H1 (cell line): ENCODE measurements around the gene TFF2. TPM values are rescaled to one million over a fixed set of nuclear protein-coding genes. Genes with fewer than 3 reads are reported as not detected.

Source experiments
- CTCF ChIA-PET: fragments of 300-600 bp; sonication (Branson Sonifier 250); formaldehyde crosslinking; loops from one replicate; lab custom pipeline; 2021; ENCODE audit not compliant: partially characterized antibody; lab: Charles Lee
- POLR2A ChIA-PET: fragments of 300-600 bp; sonication (Branson Sonifier 250); formaldehyde crosslinking; loops from one replicate; lab custom pipeline; 2021; ENCODE audit warnings: inconsistent platforms; ENCODE audit not compliant: partially characterized antibody; lab: Charles Lee
- DNase-seq, 2 experiments: peaks; one replicate each; pipeline versions ENCODE4 v3.0.0 to v3.0.0-alpha.2; 2010 to 2022; ENCODE audit warnings: low spot score in 2 of 2, low read depth in 1 of 2, mixed read lengths in 1 of 2
- FAIRE-seq: peaks from 2 replicates; lab custom pipeline; 2011; peaks lifted over from hg19 to GRCh38; lab: Jason Lieb, UNC
- H2AFZ ChIP-seq: 2 replicates; pipeline ENCODE4 v1.8.1; 2012; ENCODE audit warnings: low read length, inconsistent platforms
- H2AK5ac ChIP-seq: 2 replicates; pipeline ENCODE4 v1.6.1; 2013; ENCODE audit warnings: low read depth, low read length
- H2BK120ac ChIP-seq: replicated peaks from 2 replicates; pipeline ENCODE3; 2013; ENCODE audit warnings: low read depth, low read length, inconsistent platforms
- H2BK12ac ChIP-seq: 2 replicates; pipeline ENCODE4 v1.6.1; 2013; ENCODE audit warnings: low read depth, low read length
- H2BK15ac ChIP-seq: 2 replicates; pipeline ENCODE4 v1.6.1; 2013; ENCODE audit warnings: low read length
- H2BK20ac ChIP-seq: 2 replicates; pipeline ENCODE4 v1.6.1; 2013; ENCODE audit warnings: low read length
- H2BK5ac ChIP-seq: 2 replicates; pipeline ENCODE4 v1.6.1; 2013; ENCODE audit warnings: low read depth, low read length
- H3K14ac ChIP-seq: 2 replicates; pipeline ENCODE4 v1.6.1; 2013; ENCODE audit warnings: inconsistent platforms; ENCODE audit not compliant: insufficient read length
- H3K18ac ChIP-seq: 2 replicates; pipeline ENCODE4 v1.6.1; 2013; ENCODE audit warnings: low read length; ENCODE audit errors: extremely low read depth
- H3K23ac ChIP-seq: 2 replicates; pipeline ENCODE4 v1.6.1; 2013; ENCODE audit warnings: inconsistent platforms; ENCODE audit not compliant: insufficient read length
- H3K23me2 ChIP-seq: 2 replicates; pipeline ENCODE4 v1.6.1; 2013; ENCODE audit warnings: low read depth, low read length
- H3K27ac ChIP-seq: 2 replicates; pipeline ENCODE4 v1.6.1; 2011; ENCODE audit warnings: low read depth, low read length, inconsistent platforms
- H3K27me3 ChIP-seq, 4 experiments: replicated peaks in 1 of 4; 1 replicate in 1 of 4; 2 replicates in 3 of 4; pipeline versions ENCODE4 v1.6.1 to v1.8.1; 2011 to 2013; ENCODE audit warnings: low read length in 3 of 4, mild to moderate bottlenecking in 3 of 4, inconsistent platforms in 2 of 4, mixed read lengths in 2 of 4, moderate library complexity in 1 of 4; ENCODE audit not compliant: control insufficient read depth in 3 of 4, insufficient read depth in 3 of 4; ENCODE audit errors: extremely low read depth in 1 of 4
- H3K36me3 ChIP-seq, 4 experiments: 2 replicates each; pipeline versions ENCODE4 v1.6.1 to v1.8.1; 2011 to 2013; ENCODE audit warnings: mild to moderate bottlenecking in 4 of 4, low read length in 3 of 4, moderate library complexity in 2 of 4, control low read depth in 1 of 4, inconsistent platforms in 1 of 4; ENCODE audit not compliant: insufficient read depth in 4 of 4, control insufficient read depth in 2 of 4
- H3K4ac ChIP-seq: replicated peaks from 2 replicates; pipeline ENCODE3; 2013; ENCODE audit warnings: low read length, low read depth, mixed read lengths, inconsistent platforms; ENCODE audit not compliant: insufficient read length
- H3K4me1 ChIP-seq, 4 experiments: replicated peaks in 1 of 4; 1 replicate in 1 of 4; 2 replicates in 3 of 4; pipeline versions ENCODE4 v1.6.1 to v1.8.1; 2011 to 2013; ENCODE audit warnings: low read length in 3 of 4, inconsistent platforms in 2 of 4, mixed read lengths in 1 of 4; ENCODE audit not compliant: insufficient read depth in 4 of 4, control insufficient read depth in 3 of 4
- H3K4me2 ChIP-seq, 2 experiments: 2 replicates each; pipeline versions ENCODE4 v1.6.1 to v1.8.1; 2011 to 2013; ENCODE audit warnings: low read depth in 2 of 2, low read length in 2 of 2, control low read depth in 1 of 2, inconsistent platforms in 1 of 2, mild to moderate bottlenecking in 1 of 2; ENCODE audit not compliant: insufficient read depth in 1 of 2
- H3K4me3 ChIP-seq, 4 experiments: fragments of 200-600, 300-600 bp in 1 of 4; sonication (generic), shearing (Covaris generic), sonication (Bioruptor Twin) in 1 of 4; 2 replicates each; pipeline versions ENCODE4 v1.5.1 to v1.8.1; 2011 to 2016; ENCODE audit warnings: low read length in 4 of 4, low read depth in 3 of 4, control low read depth in 2 of 4, inconsistent platforms in 2 of 4, mild to moderate bottlenecking in 2 of 4, mixed read lengths in 1 of 4, moderate library complexity in 1 of 4; ENCODE audit not compliant: insufficient read depth in 2 of 4; ENCODE audit errors: extremely low read depth in 1 of 4
- H3K56ac ChIP-seq: replicated peaks from 2 replicates; pipeline ENCODE3; 2013; ENCODE audit warnings: low read depth, mild to moderate bottlenecking, mixed read lengths, low read length, inconsistent platforms; ENCODE audit not compliant: insufficient read length
- H3K79me1 ChIP-seq: 2 replicates; pipeline ENCODE4 v1.6.1; 2013; ENCODE audit warnings: low read depth, low read length, control low read depth
- H3K79me2 ChIP-seq, 2 experiments: 2 replicates each; pipeline versions ENCODE4 v1.6.1 to v1.8.1; 2012 to 2013; ENCODE audit warnings: low read length in 2 of 2, mild to moderate bottlenecking in 2 of 2, inconsistent platforms in 1 of 2; ENCODE audit not compliant: insufficient read depth in 2 of 2, control insufficient read depth in 1 of 2
- H3K9ac ChIP-seq, 4 experiments: replicated peaks in 1 of 4; 1 replicate in 1 of 4; 2 replicates in 3 of 4; pipeline versions ENCODE4 v1.6.1 to v1.8.1; 2011 to 2013; ENCODE audit warnings: low read depth in 3 of 4, low read length in 3 of 4, control low read depth in 2 of 4, mild to moderate bottlenecking in 2 of 4, moderate library complexity in 2 of 4, inconsistent platforms in 1 of 4; ENCODE audit errors: extremely low read depth in 1 of 4
- H3K9me3 ChIP-seq, 2 experiments: 2 replicates each; pipeline versions ENCODE4 v1.6.1 to v1.8.1; 2012 to 2013; ENCODE audit warnings: mild to moderate bottlenecking in 2 of 2, moderate library complexity in 2 of 2, control low read depth in 1 of 2, inconsistent platforms in 1 of 2, low read depth in 1 of 2, low read length in 1 of 2, mixed read lengths in 1 of 2; ENCODE audit not compliant: insufficient read depth in 2 of 2
- H4K20me1 ChIP-seq, 2 experiments: replicated peaks in 1 of 2; 2 replicates each; pipeline versions ENCODE3 to v1.8.1; 2011 to 2013; ENCODE audit warnings: inconsistent platforms in 2 of 2, low read length in 2 of 2, mild to moderate bottlenecking in 1 of 2; ENCODE audit not compliant: insufficient read depth in 2 of 2, control insufficient read depth in 1 of 2
- H4K5ac ChIP-seq: 2 replicates; pipeline ENCODE4 v1.6.1; 2013; ENCODE audit warnings: low read length, low read depth, mixed read lengths, inconsistent platforms; ENCODE audit not compliant: insufficient read length
- H4K8ac ChIP-seq: 2 replicates; pipeline ENCODE4 v1.8.0; 2013; ENCODE audit warnings: mild to moderate bottlenecking, moderate library complexity, low read length, inconsistent platforms; ENCODE audit not compliant: insufficient read depth; ENCODE audit errors: extremely low read depth
- H4K91ac ChIP-seq: replicated peaks from 2 replicates; pipeline ENCODE3; 2013; ENCODE audit warnings: low read length, mixed read lengths, inconsistent platforms; ENCODE audit not compliant: insufficient read length
- CREB1 ChIP-seq: IDR thresholded peaks from 2 replicates; pipeline ENCODE4 v1.6.1; 2012; ENCODE audit warnings: inconsistent platforms
- CTCF ChIP-seq, 3 experiments: IDR thresholded peaks; 1 replicate in 2 of 3; 2 replicates in 1 of 3; pipeline versions ENCODE4 v1.5.1 to v1.6.1; 2011; ENCODE audit warnings: low read length in 3 of 3, mild to moderate bottlenecking in 3 of 3, inconsistent platforms in 2 of 3, low read depth in 1 of 3, moderate library complexity in 1 of 3; ENCODE audit not compliant: insufficient read depth in 1 of 3; ENCODE audit errors: control extremely low read depth in 1 of 3
- RAD21 ChIP-seq, 2 experiments: IDR thresholded peaks in 1 of 2; conservative IDR thresholded peaks in 1 of 2; 2 replicates each; pipeline ENCODE4 v1.6.1; 2011; ENCODE audit warnings: low read depth in 2 of 2, low read length in 2 of 2, improper control_type of control experiment in 1 of 2, inconsistent platforms in 1 of 2, mild to moderate bottlenecking in 1 of 2, moderate library complexity in 1 of 2
- RNF2 ChIP-seq: fragments of 200-900, 300-1000 bp; sonication (generic); IDR thresholded peaks from 2 replicates; pipeline ENCODE4 v1.7.1; 2016; ENCODE audit warnings: borderline replicate concordance, low read depth, mild to moderate bottlenecking, antibody characterized with exemption, low read length; ENCODE audit not compliant: poor library complexity, severe bottlenecking; ENCODE audit errors: missing control alignments
- SUZ12 ChIP-seq: fragments of 200-600 bp; sonication (generic); IDR thresholded peaks from 2 replicates; pipeline ENCODE4 v1.6.1; 2012; ENCODE audit warnings: mild to moderate bottlenecking, inconsistent platforms, low read length, moderate library complexity, mixed read lengths
- TBP ChIP-seq: IDR thresholded peaks from 2 replicates; pipeline ENCODE4 v1.6.1; 2011; ENCODE audit warnings: low read depth, low read length, improper control_type of control experiment
- TCF12 ChIP-seq: IDR thresholded peaks from 2 replicates; pipeline ENCODE4 v1.6.1; 2011; ENCODE audit warnings: low read depth, mild to moderate bottlenecking, low read length
- TEAD4 ChIP-seq: IDR thresholded peaks from 2 replicates; pipeline ENCODE4 v1.6.1; 2012; ENCODE audit warnings: low read depth, low read length, inconsistent platforms, mixed read lengths
- WGBS, 2 experiments: shearing (Covaris generic) in 1 of 2; methylation state at CpG; one replicate each; pipeline versions ENCODE4 v1.1.6 to v1.1.7; 2013 to 2015; ENCODE audit warnings: low lambda C conversion rate in 2 of 2, mixed read lengths in 2 of 2, inconsistent platforms in 1 of 2, low coverage in 1 of 2, missing lambda C conversion rate in 1 of 2; ENCODE audit not compliant: insufficient replicate concordance in 2 of 2, insufficient coverage in 1 of 2, insufficient read length in 1 of 2; ENCODE audit errors: extremely low coverage in 1 of 2, missing lambda C conversion rate in 1 of 2; 5-methylcytosine and 5-hydroxymethylcytosine counted together
- polyA plus RNA-seq, 7 experiments: library from polyadenylated mRNA; depleted of rRNA in 3 of 7; stranded (reverse) in 5 of 7; unstranded in 2 of 7; fragments of >200 nt in 5 of 7; fragments of 200-250 nt in 2 of 7; gene quantifications; 1 replicate in 5 of 7; 2 replicates in 1 of 7; 4 replicates in 1 of 7; pipeline versions ENCODE4 v1.2.1 to v1.2.3, GENCODE V29; 2011 to 2013; ENCODE audit warnings: missing spikeins in 2 of 7, mixed read lengths in 2 of 7
- total RNA-seq: library from RNA; stranded (reverse); fragmentation: NEBNext Ultra II Directional; extraction: Animal tissue kit (Norgen Biotek cat#: 25700); gene quantifications from 2 replicates; pipeline ENCODE4 v1.2.1, GENCODE V29; 2021
- TF ChIP-seq, protein P1 (sequence below): IDR thresholded peaks from 2 replicates; pipeline ENCODE4 v1.6.1; 2012; ENCODE audit warnings: inconsistent platforms

TFF2 gene
- total and polyA plus RNA-seq, 2 of the 8 experiments (the other 6 are each of a cell fraction or from before 2014, with no cell fraction given), result not detected

- no peak for FAIRE-seq
- H3K4me2 ChIP-seq, result peak overlapping the region; percentile 0 to 77; a peak in 3 of 4 replicates
These were observed 41.0 kb downstream of the TFF2 start for GRCh38 chr21:42309753-42310213.

More at GRCh38 chr21:42309753-42310213, 41.0 kb downstream of the TFF2 start:
- Histone ChIP-seq H3K4me3 (peak overlapping the region in 3 of 4 experiments; percentile 28 to 54 (median 30); a peak in 4 of 8 replicates), H2AFZ (peak overlapping the region; percentile 73; the same call in 1 of the 2 replicates), H4K20me1 (no peaks in the 10 kb centered on the region), H2BK120ac (no peak overlapping the region), H3K79me1 (no peaks in the 10 kb centered on the region), H3K27me3 (peaks cover 0 to 7% (median 3%) of the 10 kb centered on the region in 4 experiments; a peak in 2 of 7 replicates), H3K9me3 (no peaks in the 10 kb centered on the region), H2BK12ac (0 out of 2 replicates have a peak overlapping the region, but pooled peaks have one; percentile 68), H4K91ac (no peak overlapping the region), H2AK5ac (no peak overlapping the region), H3K27ac (no peak overlapping the region), H3K4me1 (peaks cover 4 to 14% (median 6%) of the 10 kb centered on the region in 4 experiments), H3K36me3 (no peaks in the 10 kb centered on the region), H2BK15ac (no peak overlapping the region; the same call in 1 of the 2 replicates), H2BK20ac (no peak overlapping the region), H3K23ac (no peak overlapping the region), H3K23me2 (no peaks in the 10 kb centered on the region; the same call in 1 of the 2 replicates), H3K18ac (no peak overlapping the region), H3K14ac (no peak overlapping the region), H3K79me2 (no peaks in the 10 kb centered on the region), H4K5ac (no peak overlapping the region), H3K56ac (no peak overlapping the region), H3K4ac (no peak overlapping the region), H2BK5ac (no peak overlapping the region), H4K8ac (peak overlapping the region; percentile 76; the same call in 1 of the 2 replicates), H3K9ac (no peak overlapping the region)
- TF ChIP-seq RAD21 (IDR thresholded peaks at IDR 0.05 in 1 of 2, conservative IDR thresholded peaks at IDR 0.05 in 1 of 2; ENCODE audit: low read depth in 2 of 2, low read length in 2 of 2) (peak; percentile 77 to 86), TBP (no peak), TCF12 (0 out of 2 replicates have a peak, but pooled peaks have one; percentile 28), CREB1 (0 out of 2 replicates have a peak, but pooled peaks have one; percentile 44), SUZ12 (no peak), RNF2 (no peak), TEAD4 (no peak), CTCF (IDR thresholded peaks at IDR 0.05; ENCODE audit: control extremely low read depth in 1 of 3, insufficient read depth in 1 of 3, low read depth in 1 of 3, low read length in 3 of 3) (peak in 2 of 3 experiments; percentile 85 to 88; a peak in 3 of 4 replicates)
- TF ChIP-seq, protein P1, sequence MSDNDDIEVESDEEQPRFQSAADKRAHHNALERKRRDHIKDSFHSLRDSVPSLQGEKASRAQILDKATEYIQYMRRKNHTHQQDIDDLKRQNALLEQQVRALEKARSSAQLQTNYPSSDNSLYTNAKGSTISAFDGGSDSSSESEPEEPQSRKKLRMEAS, result 0 out of 2 replicates have a peak, but pooled peaks have one; percentile 24
- ChIA-PET POLR2A (interaction anchor here (1.6 kb wide), 1 partner anchor 29 kb away, joined by 4 read pairs; no protein-coding TSS in a partner anchor), CTCF (interaction anchor here (0.6 to 14.3 kb wide), 51 partner anchors 9 to 381 kb away, joined by 3 to 137 read pairs (median 4); no protein-coding TSS in a partner anchor)
- peak in 1 of 2 experiments; percentile 96 for DNase-seq
- 7% methylated on average over 18 of the region's 22 CpGs; no CpG with 5 or more reads in 1 of the 2 experiments for WGBS, 2 experiments
